H9 (cell line): Measurements from ENCODE around the gene C1QTNF6. TPM values are rescaled to one million over a fixed set of nuclear protein-coding genes. Genes with fewer than 3 reads are reported as not detected.

Source experiments
- DNase-seq: peaks from one replicate; pipeline ENCODE4 v3.0.0-alpha.2; 2017
- H2AFZ ChIP-seq: one replicate; pipeline ENCODE4 v1.6.1; 2013; ENCODE audit warnings: mild to moderate bottlenecking, low read length, control low read depth, moderate library complexity
- H2AK5ac ChIP-seq: 2 replicates; pipeline ENCODE4 v1.6.1; 2013; ENCODE audit warnings: low read length, control low read depth, mixed read lengths; ENCODE audit not compliant: insufficient read length
- H2BK120ac ChIP-seq: one replicate; pipeline ENCODE4 v1.6.1; 2013; ENCODE audit warnings: low read depth, mild to moderate bottlenecking, low read length, control low read depth, inconsistent platforms; ENCODE audit not compliant: poor library complexity, severe bottlenecking
- H2BK12ac ChIP-seq: 2 replicates; pipeline ENCODE4 v1.6.1; 2013; ENCODE audit warnings: low read length, control low read depth, mixed read lengths, low read depth; ENCODE audit not compliant: insufficient read length
- H2BK15ac ChIP-seq: 2 replicates; pipeline ENCODE4 v1.6.1; 2013; ENCODE audit warnings: low read depth, low read length, control low read depth
- H2BK20ac ChIP-seq: one replicate; pipeline ENCODE4 v1.6.1; 2013; ENCODE audit warnings: low read depth, mild to moderate bottlenecking, low read length, control low read depth, inconsistent platforms; ENCODE audit not compliant: poor library complexity, severe bottlenecking
- H2BK5ac ChIP-seq: 2 replicates; pipeline ENCODE4 v1.6.1; 2013; ENCODE audit warnings: low read length, control low read depth, mixed read lengths; ENCODE audit not compliant: insufficient read length
- H3K14ac ChIP-seq: 2 replicates; pipeline ENCODE4 v1.6.1; 2013; ENCODE audit warnings: low read length, control low read depth; ENCODE audit not compliant: insufficient read depth
- H3K18ac ChIP-seq: 2 replicates; pipeline ENCODE4 v1.6.1; 2013; ENCODE audit warnings: low read depth, mild to moderate bottlenecking, mixed read lengths, low read length, control low read depth; ENCODE audit not compliant: insufficient read length
- H3K23ac ChIP-seq: 2 replicates; pipeline ENCODE4 v1.6.1; 2013; ENCODE audit warnings: low read length, control low read depth, mixed read lengths, low read depth; ENCODE audit not compliant: insufficient read length
- H3K23me2 ChIP-seq: 2 replicates; pipeline ENCODE4 v1.6.1; 2013; ENCODE audit warnings: low read depth, mild to moderate bottlenecking, mixed read lengths, low read length, control low read depth; ENCODE audit not compliant: insufficient read length, poor library complexity, severe bottlenecking
- H3K27ac ChIP-seq: 2 replicates; pipeline ENCODE4 v1.5.1; 2013; ENCODE audit warnings: low read length, control low read depth, mixed read lengths, low read depth; ENCODE audit not compliant: insufficient read length
- H3K27me3 ChIP-seq: 2 replicates; pipeline ENCODE4 v1.6.1; 2013; ENCODE audit warnings: low read length, control low read depth, inconsistent platforms; ENCODE audit not compliant: insufficient read depth
- H3K4ac ChIP-seq: 2 replicates; pipeline ENCODE4 v1.6.1; 2013; ENCODE audit warnings: low read depth, mild to moderate bottlenecking, control low read depth, inconsistent platforms, low read length, moderate library complexity
- H3K4me1 ChIP-seq: 2 replicates; pipeline ENCODE4 v1.6.1; 2013; ENCODE audit warnings: low read length, control low read depth, inconsistent platforms; ENCODE audit not compliant: insufficient read depth
- H3K4me2 ChIP-seq: 2 replicates; pipeline ENCODE4 v1.6.1; 2013; ENCODE audit warnings: low read length, control low read depth, mixed read lengths; ENCODE audit not compliant: insufficient read length, insufficient read depth
- H3K56ac ChIP-seq: 2 replicates; pipeline ENCODE4 v1.6.1; 2013; ENCODE audit warnings: low read depth, mild to moderate bottlenecking, mixed read lengths, low read length, control low read depth; ENCODE audit not compliant: insufficient read length
- H3K79me1 ChIP-seq: 2 replicates; pipeline ENCODE4 v1.6.1; 2013; ENCODE audit warnings: low read depth, mild to moderate bottlenecking, moderate library complexity, low read length, control low read depth, inconsistent platforms; ENCODE audit not compliant: insufficient read depth, poor library complexity, severe bottlenecking
- H3K79me2 ChIP-seq: 2 replicates; pipeline ENCODE4 v1.6.1; 2013; ENCODE audit warnings: low read length, control low read depth, inconsistent platforms; ENCODE audit not compliant: insufficient read depth
- H3K9ac ChIP-seq: 2 replicates; pipeline ENCODE4 v1.6.1; 2013; ENCODE audit warnings: low read length, control low read depth, mixed read lengths; ENCODE audit not compliant: insufficient read length; ENCODE audit errors: extremely low read depth
- H3K9me3 ChIP-seq: one replicate; pipeline ENCODE4 v1.6.1; 2013; ENCODE audit warnings: low read depth, low read length, inconsistent platforms; ENCODE audit not compliant: control insufficient read depth
- H3T11ph ChIP-seq: one replicate; pipeline ENCODE4 v1.6.1; 2013; ENCODE audit warnings: mild to moderate bottlenecking, low read length, control low read depth, inconsistent platforms
- H4K20me1 ChIP-seq: one replicate; pipeline ENCODE4 v1.6.1; 2013; ENCODE audit not compliant: control insufficient read depth, insufficient read length, insufficient read depth
- H4K5ac ChIP-seq: 2 replicates; pipeline ENCODE4 v1.6.1; 2013; ENCODE audit warnings: low read depth, mild to moderate bottlenecking, mixed read lengths, low read length, control low read depth; ENCODE audit not compliant: insufficient read length
- H4K8ac ChIP-seq: replicated peaks from 2 replicates; pipeline ENCODE4 v1.6.1; 2013; ENCODE audit warnings: low read length, control low read depth, mixed read lengths, low read depth; ENCODE audit not compliant: insufficient read length
- H4K91ac ChIP-seq: 2 replicates; pipeline ENCODE4 v1.6.1; 2013; ENCODE audit warnings: low read depth, mild to moderate bottlenecking, moderate library complexity, mixed read lengths, low read length, control low read depth; ENCODE audit not compliant: insufficient read length
- H3K27ac Mint-ChIP-seq, 3 experiments: 2 replicates in 2 of 3; 3 replicates in 1 of 3; pipeline ENCODE4 v1.8.0; 2020 to 2021; ENCODE audit warnings: mixed read lengths in 3 of 3, mild to moderate bottlenecking in 1 of 3, moderate library complexity in 1 of 3
- H3K27me3 Mint-ChIP-seq: 2 replicates; pipeline ENCODE4 v1.8.0; 2021; ENCODE audit warnings: low read depth, mild to moderate bottlenecking, moderate library complexity, mixed read lengths
- H3K36me3 Mint-ChIP-seq, 3 experiments: 2 replicates in 2 of 3; 3 replicates in 1 of 3; pipeline ENCODE4 v1.8.0; 2020 to 2021; ENCODE audit warnings: low read depth in 3 of 3, mixed read lengths in 3 of 3; ENCODE audit not compliant: insufficient read depth in 1 of 3
- H3K4me1 Mint-ChIP-seq, 2 experiments: 2 replicates each; pipeline ENCODE4 v1.8.0; 2020; ENCODE audit warnings: mixed read lengths in 2 of 2
- H3K4me3 Mint-ChIP-seq, 2 experiments: 2 replicates in 1 of 2; 3 replicates in 1 of 2; pipeline ENCODE4 v1.8.0; 2020 to 2021; ENCODE audit warnings: mild to moderate bottlenecking in 2 of 2, mixed read lengths in 2 of 2, moderate library complexity in 1 of 2
- H3K9me3 Mint-ChIP-seq, 2 experiments: 2 replicates in 1 of 2; 3 replicates in 1 of 2; pipeline ENCODE4 v1.8.0; 2020; ENCODE audit warnings: mild to moderate bottlenecking in 2 of 2, mixed read lengths in 2 of 2, moderate library complexity in 1 of 2
- WGBS: extraction: QIAGEN DNeasy Blood & Tissue Kit; methylation state at CpG from one replicate; pipeline ENCODE4 v1.1.7; 2013; ENCODE audit warnings: missing lambda C conversion rate, low lambda C conversion rate, mixed read lengths; ENCODE audit not compliant: insufficient read length; ENCODE audit errors: extremely low coverage; 5-methylcytosine and 5-hydroxymethylcytosine counted together
- total RNA-seq: library from RNA; stranded (reverse); gene quantifications from 2 replicates; pipeline ENCODE4 v1.2.1, GENCODE V29; 2021
- TF ChIP-seq, protein P1 (sequence below): fragments of 200-600 bp; sonication (generic); conservative IDR thresholded peaks from 3 replicates; pipeline ENCODE4 v1.8.0; 2021; ENCODE audit warnings: antibody characterized with exemption, mild to moderate bottlenecking

Gene C1QTNF6
- total RNA-seq, 1 experiment from 2014 or later: 5.0 TPM

DNA sequence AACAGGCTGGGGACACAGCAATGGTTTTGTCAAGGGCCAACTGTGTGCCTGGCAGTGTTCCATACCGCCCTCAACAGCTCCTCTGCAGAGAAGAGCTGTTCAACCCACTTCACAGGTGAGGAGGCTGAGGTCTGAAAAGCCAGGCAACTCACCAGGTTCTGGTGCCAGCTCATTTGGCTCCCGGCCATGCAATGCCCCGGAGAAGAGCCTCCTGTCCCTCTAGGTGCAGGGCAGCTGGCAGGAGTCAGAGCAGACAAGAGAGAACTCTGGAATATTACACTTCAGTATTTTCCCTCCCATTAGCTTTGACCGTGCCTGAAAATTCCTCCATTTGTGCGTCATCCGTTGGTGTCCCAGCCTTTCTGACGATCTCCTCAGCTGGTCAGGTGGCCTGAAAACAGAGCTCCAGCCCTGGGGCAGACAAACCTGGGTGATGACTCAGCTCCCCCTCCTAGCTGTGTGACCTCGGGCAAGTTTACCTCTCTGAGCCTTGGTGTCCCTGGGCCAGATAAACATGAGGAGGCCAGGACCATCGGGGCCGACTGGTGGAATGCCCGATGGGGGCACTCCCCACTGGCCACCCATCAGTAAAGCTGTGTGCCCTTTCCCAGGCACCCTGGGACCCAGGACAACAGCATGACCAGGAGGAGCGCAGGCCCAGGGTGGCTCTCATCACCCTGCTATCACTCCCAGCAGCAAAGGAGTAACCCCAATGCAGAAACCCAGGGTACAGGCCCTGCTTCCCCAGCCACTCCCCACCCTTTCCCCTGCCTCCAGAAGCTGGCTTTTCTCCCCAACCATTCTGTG, 9.6 kb upstream of the C1QTNF6 start:
- Histone ChIP-seq H3K4ac (no peak overlapping the region), H3K27me3 (no peaks in the 10 kb centered on the region), H3K9ac (no peak overlapping the region), H4K8ac (no peak overlapping the region), H2BK120ac (no peak overlapping the region), H3T11ph (no peak overlapping the region), H2BK12ac (no peak overlapping the region), H3K56ac (no peak overlapping the region), H4K5ac (no peak overlapping the region), H4K20me1 (no peaks in the 10 kb centered on the region), H3K4me2 (peak overlapping the region; percentile 87), H2BK20ac (no peak overlapping the region), H3K79me1 (no peaks in the 10 kb centered on the region), H3K27ac (no peak overlapping the region), H2AK5ac (no peak overlapping the region), H4K91ac (no peak overlapping the region), H3K79me2 (no peaks in the 10 kb centered on the region), H3K23ac (no peak overlapping the region), H3K14ac (no peak overlapping the region), H2BK5ac (no peak overlapping the region), H3K9me3 (peaks cover 5% of the 10 kb centered on the region), H3K18ac (no peak overlapping the region), H2AFZ (no peak overlapping the region), H3K4me1 (no peaks in the 10 kb centered on the region; the same call in 1 of the 2 replicates), H3K23me2 (peaks cover 5% of the 10 kb centered on the region), H2BK15ac (no peak overlapping the region)
- Mint-ChIP-seq H3K4me1 (peaks cover 20 to 42% of the 10 kb centered on the region in 2 experiments), H3K36me3 (peaks cover 8 to 10% (median 8%) of the 10 kb centered on the region in 3 experiments), H3K4me3 (peak overlapping the region; percentile 79 to 82; a peak in 3 of 5 replicates), H3K27ac (no peak overlapping the region; a peak in 1 of 7 replicates), H3K9me3 (peaks cover 11 to 12% of the 10 kb centered on the region in 2 experiments), H3K27me3 (peaks cover 7% of the 10 kb centered on the region)
- DNase-seq: no peak
- TF ChIP-seq, protein P1, sequence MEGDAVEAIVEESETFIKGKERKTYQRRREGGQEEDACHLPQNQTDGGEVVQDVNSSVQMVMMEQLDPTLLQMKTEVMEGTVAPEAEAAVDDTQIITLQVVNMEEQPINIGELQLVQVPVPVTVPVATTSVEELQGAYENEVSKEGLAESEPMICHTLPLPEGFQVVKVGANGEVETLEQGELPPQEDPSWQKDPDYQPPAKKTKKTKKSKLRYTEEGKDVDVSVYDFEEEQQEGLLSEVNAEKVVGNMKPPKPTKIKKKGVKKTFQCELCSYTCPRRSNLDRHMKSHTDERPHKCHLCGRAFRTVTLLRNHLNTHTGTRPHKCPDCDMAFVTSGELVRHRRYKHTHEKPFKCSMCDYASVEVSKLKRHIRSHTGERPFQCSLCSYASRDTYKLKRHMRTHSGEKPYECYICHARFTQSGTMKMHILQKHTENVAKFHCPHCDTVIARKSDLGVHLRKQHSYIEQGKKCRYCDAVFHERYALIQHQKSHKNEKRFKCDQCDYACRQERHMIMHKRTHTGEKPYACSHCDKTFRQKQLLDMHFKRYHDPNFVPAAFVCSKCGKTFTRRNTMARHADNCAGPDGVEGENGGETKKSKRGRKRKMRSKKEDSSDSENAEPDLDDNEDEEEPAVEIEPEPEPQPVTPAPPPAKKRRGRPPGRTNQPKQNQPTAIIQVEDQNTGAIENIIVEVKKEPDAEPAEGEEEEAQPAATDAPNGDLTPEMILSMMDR: no peak
- WGBS: no CpG with 5 or more reads among the region's 12 CpGs
